Activated B cell treated with CpG ODN at 0.5 μM for 24 hours (primary cell): ENCODE data around the gene LCTL. TPM values are rescaled to one million over a fixed set of nuclear protein-coding genes. Genes with fewer than 3 reads are reported as not detected.
A peak's percentile ranks its signal among the peaks of the same experiment; 100 is the strongest.

Experiments used
- ATAC-seq: fragments of 200-7000 bp; cut with Tn5 transposase; one replicate; pipeline ENCODE4 v1.10.0; 2021; ENCODE audit warnings: low read depth, mild to moderate bottlenecking, moderate library complexity
- CTCF ChIA-PET: fragments of 350-600 bp; sonication (Branson Sonifier 250); formaldehyde crosslinking; loops from one replicate; lab custom pipeline; 2021; ENCODE audit warnings: antibody characterized with exemption; lab: Charles Lee
- POLR2A ChIA-PET: fragments of 350-600 bp; sonication (Branson Sonifier 250); formaldehyde crosslinking; loops from one replicate; lab custom pipeline; 2021; ENCODE audit warnings: antibody characterized with exemption; lab: Charles Lee
- DNase-seq: peaks from one replicate; pipeline ENCODE4 v3.0.0; 2022
- H3K27ac Mint-ChIP-seq: one replicate; pipeline ENCODE4 v1.8.0; 2020; ENCODE audit warnings: mixed read lengths
- H3K27me3 Mint-ChIP-seq: one replicate; pipeline ENCODE4 v1.8.0; 2021; ENCODE audit warnings: mixed read lengths
- H3K36me3 Mint-ChIP-seq: one replicate; pipeline ENCODE4 v1.8.0; 2021; ENCODE audit warnings: low read depth, mixed read lengths
- H3K4me1 Mint-ChIP-seq: one replicate; pipeline ENCODE4 v1.8.0; 2021; ENCODE audit warnings: mixed read lengths
- H3K4me3 Mint-ChIP-seq: one replicate; pipeline ENCODE4 v1.8.0; 2020; ENCODE audit warnings: mild to moderate bottlenecking, mixed read lengths
- H3K9me3 Mint-ChIP-seq: one replicate; pipeline ENCODE4 v1.8.0; 2020; ENCODE audit warnings: mixed read lengths
- intact Hi-C: fragments of 100-400 bp; cut with micrococcal nuclease; formaldehyde crosslinking; loops from one replicate; pipeline ENCODE4 v1.15.1; 2024
- total RNA-seq: library from RNA; stranded (reverse); gene quantifications from 2 replicates; pipeline ENCODE4 v1.2.3, GENCODE V29; 2022
- TF ChIP-seq, protein P1 (sequence below): fragments of 200-600 bp; IDR thresholded peaks from one replicate; pipeline ENCODE4 v1.8.0; 2022; ENCODE audit warnings: antibody characterized with exemption, mild to moderate bottlenecking

The LCTL gene
- total RNA-seq, 1 donor from 2014 or later: not detected

DNA sequence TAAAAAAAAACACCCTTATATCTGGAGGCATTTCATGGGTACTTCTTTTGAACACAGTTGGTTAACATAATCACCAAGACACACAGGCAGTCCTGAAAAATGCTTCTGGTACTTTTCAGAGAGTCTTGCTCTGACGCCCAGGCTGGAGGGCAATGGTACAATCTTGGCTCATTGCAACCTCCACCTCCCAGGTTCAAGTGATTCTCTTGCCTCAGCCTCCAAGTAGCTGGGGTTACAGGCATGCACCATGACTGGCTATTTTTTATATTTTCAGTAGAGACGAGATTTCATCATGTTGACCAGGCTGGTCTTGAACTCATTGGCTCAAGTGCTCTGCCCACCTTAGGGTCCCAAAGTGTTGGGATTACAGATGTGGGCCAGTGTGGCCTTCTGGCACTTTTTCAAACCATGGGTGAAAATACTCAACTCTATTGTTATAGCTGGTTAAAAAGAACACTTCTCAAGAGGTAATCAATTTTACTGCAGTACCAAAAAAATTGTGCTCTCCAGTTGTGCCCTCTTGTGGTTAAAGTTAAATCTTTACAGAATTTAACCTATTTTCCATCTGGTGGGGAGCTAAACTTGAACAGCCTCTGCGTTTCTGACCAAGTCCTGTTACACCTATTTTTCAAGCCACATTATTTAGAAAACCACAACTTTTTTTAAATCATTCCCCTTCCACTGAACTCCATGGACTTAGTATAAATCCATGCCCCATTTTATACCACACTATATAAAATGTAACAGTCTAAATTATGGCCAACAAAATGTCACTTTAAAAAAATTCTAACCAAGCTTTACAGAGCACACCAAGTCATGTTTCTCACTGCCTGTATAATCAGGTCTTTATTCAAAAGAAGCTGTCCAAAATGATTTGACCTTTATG is 67.1 kb downstream of the LCTL start:
- ChIA-PET CTCF (interaction anchor here (0.6 to 2.8 kb wide), 15 partner anchors 9 to 267 kb away, joined by 3 to 67 read pairs (median 4); partner anchors contain the start of genes DIS3L and MAP2K1), POLR2A (interaction anchor here (0.6 to 3.4 kb wide), 15 partner anchors 9 to 1474 kb away, joined by 3 to 48 read pairs (median 4); partner anchors contain the start of genes MAP2K1 and TIPIN)
- DNase-seq (no peak), ATAC-seq (no peak)
- TF ChIP-seq, protein P1, sequence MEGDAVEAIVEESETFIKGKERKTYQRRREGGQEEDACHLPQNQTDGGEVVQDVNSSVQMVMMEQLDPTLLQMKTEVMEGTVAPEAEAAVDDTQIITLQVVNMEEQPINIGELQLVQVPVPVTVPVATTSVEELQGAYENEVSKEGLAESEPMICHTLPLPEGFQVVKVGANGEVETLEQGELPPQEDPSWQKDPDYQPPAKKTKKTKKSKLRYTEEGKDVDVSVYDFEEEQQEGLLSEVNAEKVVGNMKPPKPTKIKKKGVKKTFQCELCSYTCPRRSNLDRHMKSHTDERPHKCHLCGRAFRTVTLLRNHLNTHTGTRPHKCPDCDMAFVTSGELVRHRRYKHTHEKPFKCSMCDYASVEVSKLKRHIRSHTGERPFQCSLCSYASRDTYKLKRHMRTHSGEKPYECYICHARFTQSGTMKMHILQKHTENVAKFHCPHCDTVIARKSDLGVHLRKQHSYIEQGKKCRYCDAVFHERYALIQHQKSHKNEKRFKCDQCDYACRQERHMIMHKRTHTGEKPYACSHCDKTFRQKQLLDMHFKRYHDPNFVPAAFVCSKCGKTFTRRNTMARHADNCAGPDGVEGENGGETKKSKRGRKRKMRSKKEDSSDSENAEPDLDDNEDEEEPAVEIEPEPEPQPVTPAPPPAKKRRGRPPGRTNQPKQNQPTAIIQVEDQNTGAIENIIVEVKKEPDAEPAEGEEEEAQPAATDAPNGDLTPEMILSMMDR: no peak
- Mint-ChIP-seq H3K27me3 (no peaks in the 10 kb centered on the region), H3K27ac (peak overlapping the region; percentile 93), H3K4me3 (no peak overlapping the region), H3K36me3 (peaks cover 91% of the 10 kb centered on the region), H3K4me1 (peaks cover 53% of the 10 kb centered on the region), H3K9me3 (no peaks in the 10 kb centered on the region)
- intact Hi-C loops: loop anchor here (5.0 kb wide), 2 partner anchors 166 to 886 kb away; partner anchors contain the start of gene INTS14

Other genes starting within 250 kb of the LCTL start
- gene TIPIN, start 209.3 kb downstream of the LCTL start, total RNA-seq: 10.8 and 11.5 TPM in 2 replicates
- 37.9 and 42.0 TPM in 2 replicates for gene MAP2K1, start 179.1 kb downstream of the LCTL start, total RNA-seq
- gene SNAPC5, start 68.2 kb downstream of the LCTL start, total RNA-seq: 28.5 and 30.6 TPM in 2 replicates
- 3,690 and 4,303 TPM in 2 replicates for gene RPL4, start 61.1 kb downstream of the LCTL start, total RNA-seq
- 8.4 and 13.7 TPM in 2 replicates for gene ZWILCH, start 60.7 kb downstream of the LCTL start, total RNA-seq
- gene SMAD6, start 136.2 kb upstream of the LCTL start, total RNA-seq: 0.04 and 0.05 TPM in 2 replicates